Sigmoid colon (tissue), 7 donors: ENCODE data around the gene NCOA6. TPM values are rescaled to one million over a fixed set of nuclear protein-coding genes. Genes with fewer than 3 reads are reported as not detected.

Source experiments
- DNase-seq: peaks from one replicate; pipeline ENCODE4 v3.0.0-alpha.2; 2019
- H3K27ac ChIP-seq, 4 donors: fragments of 200-600 bp; sonication (generic); one replicate each; pipeline ENCODE4 v1.5.1; 2016 to 2019; ENCODE audit warnings: mild to moderate bottlenecking in 1 of 4
- H3K27me3 ChIP-seq, 3 donors: fragments of 200-600 bp; sonication (generic); one replicate each; pipeline ENCODE4 v1.5.1; 2019; ENCODE audit warnings: mild to moderate bottlenecking in 1 of 3
- H3K36me3 ChIP-seq, 4 donors: fragments of 200-600 bp; sonication (generic); one replicate each; pipeline ENCODE4 v1.5.1; 2016 to 2019
- H3K4me1 ChIP-seq, 4 donors: fragments of 200-600 bp; sonication (generic); one replicate each; pipeline ENCODE4 v1.5.1; 2017 to 2019
- H3K4me3 ChIP-seq, 4 donors: fragments of 200-600 bp; sonication (generic); one replicate each; pipeline ENCODE4 v1.5.1; 2017 to 2019; ENCODE audit warnings: mild to moderate bottlenecking in 2 of 4, moderate library complexity in 1 of 4
- H3K9me3 ChIP-seq, 4 donors: fragments of 200-600 bp in 3 of 4; sonication (generic) in 3 of 4; one replicate each; pipeline versions ENCODE4 v1.5.1 to v1.6.1; 2013 to 2019
- CTCF ChIP-seq, 4 experiments: fragments of 450-650 bp in 3 of 4; fragments of 200-600 bp in 1 of 4; IDR thresholded peaks; one replicate each; pipeline ENCODE4 v1.5.1; 2016 to 2019; ENCODE audit warnings: antibody characterized with exemption in 4 of 4, mild to moderate bottlenecking in 3 of 4, moderate library complexity in 2 of 4
- EP300 ChIP-seq, 4 donors: sonication (generic); formaldehyde crosslinking; IDR thresholded peaks; one replicate each; pipeline ENCODE4 v1.6.1; 2017; ENCODE audit warnings: antibody characterized with exemption in 4 of 4
- POLR2A ChIP-seq, 2 donors: fragments of 450-650 bp; IDR thresholded peaks; one replicate each; pipeline ENCODE4 v1.6.1; 2016; ENCODE audit warnings: antibody characterized with exemption in 2 of 2, mild to moderate bottlenecking in 2 of 2, moderate library complexity in 2 of 2
- POLR2AphosphoS5 ChIP-seq, 4 donors: sonication (generic); formaldehyde crosslinking; IDR thresholded peaks; one replicate each; pipeline ENCODE4 v1.6.1; 2017; ENCODE audit warnings: antibody characterized with exemption in 4 of 4
- WGBS, 2 donors: extraction: QIAGEN DNeasy Blood & Tissue Kit; methylation state at CpG; one replicate each; pipeline ENCODE4 v1.1.7; 2013; 5-methylcytosine and 5-hydroxymethylcytosine counted together
- intact Hi-C: fragments of 100-400 bp; cut with DNase I; formaldehyde crosslinking; loops from one replicate; pipeline ENCODE4 v1.15.1; 2023
- polyA plus RNA-seq, 3 donors: library from polyadenylated mRNA; stranded (reverse); fragments of 200-250 nt; gene quantifications; one replicate each; pipeline ENCODE4 v1.2.3, GENCODE V29; 2013
- total RNA-seq, 4 donors: library from RNA; depleted of rRNA; stranded (reverse); fragments of >200 nt; gene quantifications; one replicate each; pipeline ENCODE4 v1.1.0, GENCODE V29; 2016
- donor health status: healthy with polysubstance abuse.
- donor health status: Bipolar disorder and iron deficiency.
- donor health status: healthy.

The NCOA6 gene
- total and polyA plus RNA-seq, 7 donors = 16.9 to 24.9 (median 21.8) TPM

- no peak overlapping the region for H3K4me3 ChIP-seq
- intact Hi-C loops = no loop called here
Observed at GRCh38 chr20:34693414-34693813, 132.0 kb downstream of the NCOA6 start.

GRCh38 chr20:34691838-34692237 is 133.6 kb downstream of the NCOA6 start:
- DNase-seq = no peak
- WGBS, 2 donors = 79 to 92% methylated on average over 3 of the region's 3 CpGs
- TF ChIP-seq POLR2AphosphoS5 (IDR thresholded peaks at IDR 0.05) (no peak), POLR2A (IDR thresholded peaks at IDR 0.05) (no peak), CTCF (IDR thresholded peaks at IDR 0.05) (no peak), EP300 (IDR thresholded peaks at IDR 0.05) (no peak)
- no peak overlapping the region for H3K27ac ChIP-seq
- H3K4me3 ChIP-seq = no peak overlapping the region
- no peaks in the 10 kb centered on the region for H3K9me3 ChIP-seq
- no peaks in the 10 kb centered on the region for H3K4me1 ChIP-seq
- intact Hi-C loops = no loop called here
- H3K36me3 ChIP-seq = no peaks in the 10 kb centered on the region
- H3K27me3 ChIP-seq = no peaks in the 10 kb centered on the region

More at GRCh38 chr20:34693414-34693813, 132.0 kb downstream of the NCOA6 start:
- 17 to 61% methylated on average over 4 of the region's 4 CpGs for WGBS, 2 donors
- H3K4me1 ChIP-seq = no peaks in the 10 kb centered on the region
- no peaks in the 10 kb centered on the region for H3K9me3 ChIP-seq
- no peak overlapping the region for H3K27ac ChIP-seq
- no peak for TF ChIP-seq POLR2AphosphoS5 (IDR thresholded peaks at IDR 0.05)
- no peak for TF ChIP-seq CTCF (IDR thresholded peaks at IDR 0.05)
- TF ChIP-seq POLR2A (IDR thresholded peaks at IDR 0.05) = no peak
- TF ChIP-seq EP300 (IDR thresholded peaks at IDR 0.05) = no peak
- H3K36me3 ChIP-seq = no peaks in the 10 kb centered on the region
- H3K27me3 ChIP-seq = no peaks in the 10 kb centered on the region
- DNase-seq = no peak

- WGBS, 2 donors = 77 to 82% methylated on average over 2 of the region's 2 CpGs
- no peak for TF ChIP-seq POLR2AphosphoS5 (IDR thresholded peaks at IDR 0.05)
- TF ChIP-seq EP300 (IDR thresholded peaks at IDR 0.05) = no peak
- no peak for TF ChIP-seq CTCF (IDR thresholded peaks at IDR 0.05)
- no peak for TF ChIP-seq POLR2A (IDR thresholded peaks at IDR 0.05)
- intact Hi-C loops = no loop called here
- H3K27ac ChIP-seq = no peak overlapping the region
- H3K4me3 ChIP-seq = no peak overlapping the region
- no peaks in the 10 kb centered on the region for H3K27me3 ChIP-seq
- no peaks in the 10 kb centered on the region for H3K4me1 ChIP-seq
- no peak for DNase-seq
- no peaks in the 10 kb centered on the region for H3K36me3 ChIP-seq
- H3K9me3 ChIP-seq = no peaks in the 10 kb centered on the region
Observed at GRCh38 chr20:34689486-34689885, 136.0 kb downstream of the NCOA6 start.

GRCh38 chr20:34683667-34684066 is 141.8 kb downstream of the NCOA6 start:
- TF ChIP-seq POLR2AphosphoS5 (IDR thresholded peaks at IDR 0.05) (no peak), EP300 (IDR thresholded peaks at IDR 0.05) (no peak), POLR2A (IDR thresholded peaks at IDR 0.05) (no peak), CTCF (IDR thresholded peaks at IDR 0.05) (no peak)
- intact Hi-C loops = no loop called here
- Histone ChIP-seq H3K4me3 (no peak overlapping the region), H3K27ac (no peak overlapping the region), H3K4me1 (no peaks in the 10 kb centered on the region), H3K9me3 (no peaks in the 10 kb centered on the region), H3K36me3 (no peaks in the 10 kb centered on the region), H3K27me3 (no peaks in the 10 kb centered on the region)
- no peak for DNase-seq
- 93 to 94% methylated on average over 3 of the region's 3 CpGs for WGBS, 2 donors

- no peaks in the 10 kb centered on the region for H3K9me3 ChIP-seq
- no peaks in the 10 kb centered on the region for H3K36me3 ChIP-seq
- intact Hi-C loops = no loop called here
- no peaks in the 10 kb centered on the region for H3K27me3 ChIP-seq
- DNase-seq = no peak
- TF ChIP-seq CTCF (IDR thresholded peaks at IDR 0.05) = no peak
- no peak for TF ChIP-seq POLR2AphosphoS5 (IDR thresholded peaks at IDR 0.05)
- TF ChIP-seq POLR2A (IDR thresholded peaks at IDR 0.05) = no peak
- no peak for TF ChIP-seq EP300 (IDR thresholded peaks at IDR 0.05)
- H3K4me3 ChIP-seq = no peak overlapping the region
- no peak overlapping the region for H3K27ac ChIP-seq
- peaks cover 0 to 15% (median 11%) of the 10 kb centered on the region in 4 donors for H3K4me1 ChIP-seq
Observed at GRCh38 chr20:34680586-34681175, 144.8 kb downstream of the NCOA6 start.
